HepG2 (cell line): ENCODE measurements around the gene PANK2. TPM values are rescaled to one million over a fixed set of nuclear protein-coding genes. Genes with fewer than 3 reads are reported as not detected.

ENCODE experiments used
- ETS1 ChIP-seq: sonication (generic); formaldehyde crosslinking; IDR thresholded peaks from 2 replicates; pipeline ENCODE4 v1.4.0; 2020; ENCODE audit warnings: missing genetic modification reagents
- FOXP1 ChIP-seq, 2 experiments: fragments of 450-650 bp in 1 of 2; IDR thresholded peaks; 2 replicates each; pipeline ENCODE4 v1.6.1; 2017 to 2018; ENCODE audit warnings: antibody characterized with exemption in 1 of 2
- KAT2B ChIP-seq: fragments of 150-350 bp; IDR thresholded peaks from 2 replicates; pipeline ENCODE4 v1.6.1; 2014; ENCODE audit warnings: low read depth, low read length, borderline replicate concordance
- KLF15 ChIP-seq: sonication (generic); formaldehyde crosslinking; IDR thresholded peaks from 2 replicates; pipeline ENCODE4 v1.8.1; 2023; ENCODE audit warnings: borderline replicate concordance, mild to moderate bottlenecking, inconsistent platforms, missing genetic modification reagents, mixed read lengths
- MIER3 ChIP-seq: IDR thresholded peaks from 2 replicates; pipeline ENCODE4 v1.6.1; 2016; ENCODE audit warnings: missing compliant biosample characterization, borderline replicate concordance
- NRL ChIP-seq: sonication (generic); formaldehyde crosslinking; IDR thresholded peaks from 2 replicates; pipeline ENCODE4 v1.5.0; 2020; ENCODE audit warnings: missing genetic modification reagents, mild to moderate bottlenecking, moderate library complexity, borderline replicate concordance
- RAD21 ChIP-seq: fragments of 450-650 bp; formaldehyde crosslinking; IDR thresholded peaks from 2 replicates; pipeline ENCODE4 v1.5.0; 2020; ENCODE audit warnings: mild to moderate bottlenecking
- SALL2 ChIP-seq: sonication (generic); formaldehyde crosslinking; IDR thresholded peaks from 2 replicates; pipeline ENCODE4 v1.8.1; 2023; ENCODE audit warnings: mild to moderate bottlenecking, missing genetic modification reagents, inconsistent platforms
- ZKSCAN1 ChIP-seq: fragments of 150-350 bp; IDR thresholded peaks from 2 replicates; pipeline ENCODE4 v1.6.1; 2014; ENCODE audit warnings: low read length
- ZNF138 ChIP-seq: sonication (generic); formaldehyde crosslinking; IDR thresholded peaks from 2 replicates; pipeline ENCODE4 v1.5.0; 2020; ENCODE audit warnings: mild to moderate bottlenecking, low read depth, missing genetic modification reagents
- ZNF143 ChIP-seq: sonication (generic); formaldehyde crosslinking; IDR thresholded peaks from 2 replicates; pipeline ENCODE4 v1.4.0; 2020; ENCODE audit warnings: missing genetic modification reagents
- ZNF160 ChIP-seq: sonication (generic); formaldehyde crosslinking; IDR thresholded peaks from 2 replicates; pipeline ENCODE4 v1.8.0; 2022; ENCODE audit warnings: mild to moderate bottlenecking, inconsistent platforms, missing genetic modification reagents
- ZNF205 ChIP-seq: IDR thresholded peaks from 2 replicates; pipeline ENCODE4 v1.6.1; 2018; ENCODE audit warnings: missing biosample characterization, missing genetic modification reagents
- ZNF333 ChIP-seq: sonication (generic); formaldehyde crosslinking; IDR thresholded peaks from 2 replicates; pipeline ENCODE4 v1.4.0; 2020; ENCODE audit warnings: mild to moderate bottlenecking, missing genetic modification reagents, borderline replicate concordance
- ZNF33A ChIP-seq: sonication (generic); formaldehyde crosslinking; IDR thresholded peaks from 2 replicates; pipeline ENCODE4 v1.5.1; 2020; ENCODE audit warnings: missing genetic modification reagents, mild to moderate bottlenecking, moderate library complexity, borderline replicate concordance
- ZNF44 ChIP-seq: sonication (generic); formaldehyde crosslinking; IDR thresholded peaks from 2 replicates; pipeline ENCODE4 v1.5.1; 2020; ENCODE audit warnings: mild to moderate bottlenecking, missing genetic modification reagents
- ZNF496 ChIP-seq: sonication (generic); formaldehyde crosslinking; IDR thresholded peaks from 2 replicates; pipeline ENCODE4 v1.8.1; 2023; ENCODE audit warnings: mild to moderate bottlenecking, moderate library complexity, missing genetic modification reagents; ENCODE audit not compliant: insufficient replicate concordance
- ZNF564 ChIP-seq: sonication (generic); formaldehyde crosslinking; IDR thresholded peaks from 2 replicates; pipeline ENCODE4 v1.8.1; 2023; ENCODE audit warnings: mild to moderate bottlenecking, missing genetic modification reagents
- ZNF615 ChIP-seq: sonication (generic); formaldehyde crosslinking; IDR thresholded peaks from 2 replicates; pipeline ENCODE4 v1.5.0; 2020; ENCODE audit warnings: mild to moderate bottlenecking, missing genetic modification reagents, borderline replicate concordance
- polyA plus RNA-seq, 8 experiments: library from polyadenylated mRNA; depleted of rRNA in 3 of 8; stranded (reverse) in 7 of 8; unstranded in 1 of 8; fragments of >200 nt; fragmentation: Illumina TruSeq in 4 of 8; extraction: Trizol in 4 of 8; gene quantifications; 2 replicates each; pipeline versions ENCODE4 v1.2.1 to v1.2.3, GENCODE V29; 2011 to 2016; ENCODE audit warnings: low read depth in 4 of 8, missing spikeins in 1 of 8, mixed read lengths in 1 of 8; ENCODE audit not compliant: insufficient read depth in 1 of 8
- total RNA-seq, 5 experiments: library from RNA; depleted of rRNA; stranded (reverse); fragments of >200 nt; fragmentation: Illumina TruSeq; extraction: Trizol; gene quantifications; 2 replicates each; pipeline ENCODE4 v1.2.3, GENCODE V29; 2016; ENCODE audit warnings: low read depth in 1 of 5
- TF ChIP-seq, protein P1 (sequence below): sonication (generic); formaldehyde crosslinking; IDR thresholded peaks from 2 replicates; pipeline ENCODE4 v1.5.0; 2020; ENCODE audit warnings: missing genetic modification reagents, mild to moderate bottlenecking, borderline replicate concordance
- TF ChIP-seq, protein P2 (sequence below): sonication (generic); formaldehyde crosslinking; IDR thresholded peaks from 2 replicates; pipeline ENCODE4 v1.8.1; 2023; ENCODE audit warnings: missing genetic modification reagents, mild to moderate bottlenecking, borderline replicate concordance
- TF ChIP-seq, protein P3 (sequence below): sonication (generic); formaldehyde crosslinking; IDR thresholded peaks from 2 replicates; pipeline ENCODE4 v1.8.0; 2022; ENCODE audit warnings: missing genetic modification reagents, mild to moderate bottlenecking, borderline replicate concordance
- TF ChIP-seq, protein P4 (sequence below), 2 experiments: fragments of 450-650 bp in 1 of 2; sonication (generic) in 1 of 2; formaldehyde crosslinking; IDR thresholded peaks; 2 replicates each; pipeline versions ENCODE4 v1.5.0 to v1.8.0; 2020 to 2022; ENCODE audit warnings: mild to moderate bottlenecking in 1 of 2, missing genetic modification reagents in 1 of 2
- TF ChIP-seq, protein P5 (sequence below): sonication (generic); formaldehyde crosslinking; IDR thresholded peaks from 2 replicates; pipeline ENCODE4 v1.8.0; 2023; ENCODE audit warnings: mild to moderate bottlenecking, missing genetic modification reagents

The PANK2 gene
- total and polyA plus RNA-seq, 2 of the 13 experiments (the other 11 are each of a cell fraction or from before 2014, with no cell fraction given): 39.2 to 123 TPM

GRCh38 chr20:3888622-3889488 is at the start of gene PANK2 (continued):
- TF ChIP-seq ZNF44 (CRISPR knock-in tag) (no peak), ZNF496 (CRISPR knock-in tag) (no peak), MIER3 (CRISPR knock-in tag) (peak; percentile 90; the same call in 1 of the 2 replicates), RAD21 (peak; percentile 78), SALL2 (CRISPR knock-in tag) (peak; percentile 50; the same call in 1 of the 2 replicates), ZNF160 (CRISPR knock-in tag) (no peak; the same call in none of the 2 replicates), KAT2B (no peak), NRL (CRISPR knock-in tag) (peak; percentile 99), ZNF333 (peak; percentile 96; the same call in 1 of the 2 replicates), KLF15 (CRISPR knock-in tag) (peak; percentile 62; the same call in 1 of the 2 replicates), ZNF564 (CRISPR knock-in tag) (peak; percentile 89), ZNF205 (CRISPR knock-in tag) (peak; percentile 55; the same call in 1 of the 2 replicates), FOXP1 (IDR thresholded peaks at IDR 0.05) (peak; percentile 16; the same call in 1 of the 2 replicates), FOXP1 (CRISPR knock-in tag; IDR thresholded peaks at IDR 0.05) (no peak), ETS1 (no peak; the same call in 1 of the 2 replicates), ZNF143 (CRISPR knock-in tag) (no peak), ZNF33A (CRISPR knock-in tag) (no peak), ZNF615 (CRISPR knock-in tag) (no peak), ZKSCAN1 (no peak), ZNF138 (CRISPR knock-in tag) (peak; percentile 33; the same call in 1 of the 2 replicates)
- TF ChIP-seq, protein P1, sequence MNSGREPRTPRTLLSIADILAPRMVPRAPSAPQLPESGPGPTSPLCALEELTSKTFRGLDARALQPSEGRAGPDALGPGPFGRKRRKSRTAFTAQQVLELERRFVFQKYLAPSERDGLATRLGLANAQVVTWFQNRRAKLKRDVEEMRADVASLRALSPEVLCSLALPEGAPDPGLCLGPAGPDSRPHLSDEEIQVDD (CRISPR knock-in tag): no peak
- TF ChIP-seq, protein P2, sequence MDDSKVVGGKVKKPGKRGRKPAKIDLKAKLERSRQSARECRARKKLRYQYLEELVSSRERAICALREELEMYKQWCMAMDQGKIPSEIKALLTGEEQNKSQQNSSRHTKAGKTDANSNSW (CRISPR knock-in tag): no peak
- TF ChIP-seq, protein P3, sequence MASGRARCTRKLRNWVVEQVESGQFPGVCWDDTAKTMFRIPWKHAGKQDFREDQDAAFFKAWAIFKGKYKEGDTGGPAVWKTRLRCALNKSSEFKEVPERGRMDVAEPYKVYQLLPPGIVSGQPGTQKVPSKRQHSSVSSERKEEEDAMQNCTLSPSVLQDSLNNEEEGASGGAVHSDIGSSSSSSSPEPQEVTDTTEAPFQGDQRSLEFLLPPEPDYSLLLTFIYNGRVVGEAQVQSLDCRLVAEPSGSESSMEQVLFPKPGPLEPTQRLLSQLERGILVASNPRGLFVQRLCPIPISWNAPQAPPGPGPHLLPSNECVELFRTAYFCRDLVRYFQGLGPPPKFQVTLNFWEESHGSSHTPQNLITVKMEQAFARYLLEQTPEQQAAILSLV (CRISPR knock-in tag): peak; percentile 79; the same call in 1 of the 2 replicates
- TF ChIP-seq, protein P4, sequence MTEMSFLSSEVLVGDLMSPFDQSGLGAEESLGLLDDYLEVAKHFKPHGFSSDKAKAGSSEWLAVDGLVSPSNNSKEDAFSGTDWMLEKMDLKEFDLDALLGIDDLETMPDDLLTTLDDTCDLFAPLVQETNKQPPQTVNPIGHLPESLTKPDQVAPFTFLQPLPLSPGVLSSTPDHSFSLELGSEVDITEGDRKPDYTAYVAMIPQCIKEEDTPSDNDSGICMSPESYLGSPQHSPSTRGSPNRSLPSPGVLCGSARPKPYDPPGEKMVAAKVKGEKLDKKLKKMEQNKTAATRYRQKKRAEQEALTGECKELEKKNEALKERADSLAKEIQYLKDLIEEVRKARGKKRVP (CRISPR knock-in tag; IDR thresholded peaks at IDR 0.05): peak in 1 of 2 experiments; percentile 75; a peak in 2 of 4 replicates
- TF ChIP-seq, protein P5, sequence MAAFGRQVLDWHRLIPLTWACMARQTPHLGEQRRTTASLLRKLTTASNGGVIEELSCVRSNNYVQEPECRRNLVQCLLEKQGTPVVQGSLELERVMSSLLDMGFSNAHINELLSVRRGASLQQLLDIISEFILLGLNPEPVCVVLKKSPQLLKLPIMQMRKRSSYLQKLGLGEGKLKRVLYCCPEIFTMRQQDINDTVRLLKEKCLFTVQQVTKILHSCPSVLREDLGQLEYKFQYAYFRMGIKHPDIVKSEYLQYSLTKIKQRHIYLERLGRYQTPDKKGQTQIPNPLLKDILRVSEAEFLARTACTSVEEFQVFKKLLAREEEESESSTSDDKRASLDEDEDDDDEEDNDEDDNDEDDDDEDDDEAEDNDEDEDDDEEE: peak; percentile 91; the same call in 1 of the 2 replicates
